Stomach (tissue), 4 donors: ENCODE measurements around the gene ABHD2.

Source experiments
- CTCF ChIP-seq, 7 experiments: fragments of 450-650 bp in 4 of 7; fragments of 200-600 bp in 3 of 7; sonication (generic) in 3 of 7; IDR thresholded peaks; one replicate each; pipeline ENCODE4 v1.5.1; 2016 to 2019; ENCODE audit warnings: antibody characterized with exemption in 7 of 7, control low read depth in 2 of 7, mild to moderate bottlenecking in 1 of 7
- EP300 ChIP-seq: sonication (generic); formaldehyde crosslinking; IDR thresholded peaks from one replicate; pipeline ENCODE4 v1.6.1; 2017; ENCODE audit warnings: antibody characterized with exemption
- POLR2A ChIP-seq, 4 donors: fragments of 450-650 bp; IDR thresholded peaks; one replicate each; pipeline ENCODE4 v1.6.1; 2016; ENCODE audit warnings: antibody characterized with exemption in 4 of 4, control low read depth in 2 of 4, mild to moderate bottlenecking in 1 of 4, moderate library complexity in 1 of 4

- TF ChIP-seq POLR2A (IDR thresholded peaks at IDR 0.05) (no peak), CTCF (IDR thresholded peaks at IDR 0.05) (no peak), EP300 (no peak)
These were observed 41.9 kb downstream of the ABHD2 start for GRCh38 chr15:89130201-89130600.
